Activated T-cell treated with anti-CD3 and anti-CD28 coated beads, Interleukin-2, amount 50 U/mL, for 48 hours (primary cell): ENCODE results near the gene CWC27.
"Not testable (repeated sequence)": the region's sequence is repeated elsewhere in the genome, so short reads cannot be mapped to it uniquely, and the experiment has no call there.

ENCODE experiments used
- DNase-seq, 2 experiments: peaks; one replicate each; pipeline ENCODE4 v3.0.0-alpha.2; 2020

The CWC27 gene

GRCh38 chr5:64789457-64789856 lies 20.7 kb downstream of the CWC27 start:
- no peak for DNase-seq

- no peak for DNase-seq
These were observed 21.5 kb downstream of the CWC27 start for GRCh38 chr5:64790210-64790609.

- no peak for DNase-seq
These were observed 23.7 kb downstream of the CWC27 start for GRCh38 chr5:64792469-64792868.

GRCh38 chr5:64794053-64794770 lies 25.5 kb downstream of the CWC27 start:
- no peak for DNase-seq

- no peak for DNase-seq
These were observed 27.6 kb downstream of the CWC27 start for GRCh38 chr5:64796301-64796700.

- DNase-seq, result no peak
These were observed 32.2 kb downstream of the CWC27 start for GRCh38 chr5:64800926-64801325.

GRCh38 chr5:64806537-64806936 lies 37.8 kb downstream of the CWC27 start:
- DNase-seq, result no peak

GRCh38 chr5:64807520-64807919 lies 38.8 kb downstream of the CWC27 start:
- DNase-seq, result no peak

- DNase-seq, result no peak
These were observed 42.4 kb downstream of the CWC27 start for GRCh38 chr5:64811050-64811640.

- no peak for DNase-seq
These were observed 45.3 kb downstream of the CWC27 start for GRCh38 chr5:64814073-64814472.

- no peak for DNase-seq
These were observed 49.5 kb downstream of the CWC27 start for GRCh38 chr5:64818245-64818644.

- not testable (repeated sequence) for DNase-seq
These were observed 50.6 kb downstream of the CWC27 start for GRCh38 chr5:64819345-64819744.

GRCh38 chr5:64822320-64822719 lies 53.6 kb downstream of the CWC27 start:
- no peak for DNase-seq

GRCh38 chr5:64826541-64826940 lies 57.8 kb downstream of the CWC27 start:
- DNase-seq, result no peak

GRCh38 chr5:64827703-64828102 lies 59.0 kb downstream of the CWC27 start:
- DNase-seq, result no peak

- DNase-seq, result not testable (repeated sequence)
These were observed 61.9 kb downstream of the CWC27 start for GRCh38 chr5:64830650-64831049.

- DNase-seq, result no peak
These were observed 63.3 kb downstream of the CWC27 start for GRCh38 chr5:64831996-64832395.

- DNase-seq, result no peak
These were observed 65.3 kb downstream of the CWC27 start for GRCh38 chr5:64834037-64834436.

- no peak for DNase-seq
These were observed 65.9 kb downstream of the CWC27 start for GRCh38 chr5:64834611-64835010.

GRCh38 chr5:64835266-64835665 lies 66.5 kb downstream of the CWC27 start:
- DNase-seq, result no peak

- DNase-seq, result no peak
These were observed 67.5 kb downstream of the CWC27 start for GRCh38 chr5:64836190-64836755.

GRCh38 chr5:64836786-64837185 lies 68.1 kb downstream of the CWC27 start:
- DNase-seq, result no peak

- DNase-seq, result no peak
These were observed 69.6 kb downstream of the CWC27 start for GRCh38 chr5:64838376-64838775.

GRCh38 chr5:64838803-64839202 lies 70.1 kb downstream of the CWC27 start:
- DNase-seq, result no peak

- DNase-seq, result no peak
These were observed 71.2 kb downstream of the CWC27 start for GRCh38 chr5:64839936-64840335.
